GM12873 (cell line): ENCODE results near the gene TXNL4A.

Source experiments
- CTCF ChIP-seq: IDR thresholded peaks from 2 replicates; pipeline ENCODE4 v1.5.1; 2012; ENCODE audit warnings: low read depth, mild to moderate bottlenecking, moderate library complexity, low read length, control low read depth; ENCODE audit not compliant: insufficient read depth; ENCODE audit errors: missing control alignments

Gene TXNL4A

DNA sequence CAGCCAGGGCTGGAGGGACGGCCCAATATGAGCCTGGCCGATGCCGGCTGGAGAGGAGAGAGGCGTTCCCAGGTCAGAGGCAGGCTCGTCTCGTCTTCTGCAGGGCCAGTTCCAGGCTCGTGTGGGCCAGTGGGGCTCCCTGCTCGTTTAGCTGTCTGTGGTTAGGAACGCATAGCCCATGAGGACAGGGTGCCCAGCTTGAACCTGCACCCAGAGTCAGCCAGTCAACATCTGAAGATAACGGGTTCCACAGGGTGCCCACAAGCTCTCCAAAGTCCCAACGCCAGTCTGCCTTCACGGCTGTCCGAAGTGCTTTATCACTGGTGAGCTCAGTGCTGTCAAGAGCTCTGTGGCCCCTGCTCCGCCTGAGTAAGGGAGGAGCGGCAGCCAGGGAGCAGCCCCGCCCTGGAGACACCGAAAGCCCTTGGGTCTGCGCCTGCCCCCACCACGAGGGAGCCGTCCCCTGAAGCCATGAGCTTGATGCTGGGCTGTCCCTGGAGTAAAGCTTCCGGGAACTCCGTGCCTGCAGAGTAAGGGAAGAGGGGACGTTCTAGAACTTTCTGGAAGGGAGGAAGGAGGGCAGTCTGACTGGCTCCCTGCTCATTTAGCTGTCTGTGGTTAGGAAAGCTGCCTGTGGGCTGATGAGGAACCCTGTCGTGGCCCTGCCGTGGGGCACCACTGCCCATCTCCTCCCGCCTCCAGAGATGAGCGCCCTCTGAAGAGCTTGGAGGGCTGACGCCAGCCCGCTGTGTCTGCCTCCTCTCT is 26.7 kb downstream of the TXNL4A start:
- no peak for TF ChIP-seq CTCF

GRCh38 chr18:79960921-79961526 is 27.3 kb downstream of the TXNL4A start:
- TF ChIP-seq CTCF: no peak

- TF ChIP-seq CTCF: no peak
Observed at GRCh38 chr18:79958981-79959380, 29.4 kb downstream of the TXNL4A start.

DNA sequence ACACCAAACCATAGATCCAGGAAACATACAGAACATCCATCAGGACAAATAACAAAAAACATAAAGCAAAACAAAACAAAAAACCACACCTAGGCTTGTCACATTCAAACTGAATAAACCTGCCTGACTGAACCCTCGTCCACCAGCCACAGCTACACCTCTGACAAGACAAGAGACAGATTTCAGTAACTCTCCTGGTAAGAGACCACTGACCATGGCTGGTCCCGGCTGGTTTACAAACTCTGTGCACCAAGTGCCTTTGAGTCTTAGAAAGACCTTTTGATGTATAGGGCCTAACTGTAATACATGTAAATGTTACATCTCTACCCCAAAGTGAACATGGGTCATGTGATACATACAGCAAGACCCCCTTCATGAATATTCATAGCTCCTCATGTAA is 32.1 kb downstream of the TXNL4A start:
- no peak for TF ChIP-seq CTCF

- TF ChIP-seq CTCF: no peak
Observed at GRCh38 chr18:79955302-79956075, 32.9 kb downstream of the TXNL4A start.

DNA sequence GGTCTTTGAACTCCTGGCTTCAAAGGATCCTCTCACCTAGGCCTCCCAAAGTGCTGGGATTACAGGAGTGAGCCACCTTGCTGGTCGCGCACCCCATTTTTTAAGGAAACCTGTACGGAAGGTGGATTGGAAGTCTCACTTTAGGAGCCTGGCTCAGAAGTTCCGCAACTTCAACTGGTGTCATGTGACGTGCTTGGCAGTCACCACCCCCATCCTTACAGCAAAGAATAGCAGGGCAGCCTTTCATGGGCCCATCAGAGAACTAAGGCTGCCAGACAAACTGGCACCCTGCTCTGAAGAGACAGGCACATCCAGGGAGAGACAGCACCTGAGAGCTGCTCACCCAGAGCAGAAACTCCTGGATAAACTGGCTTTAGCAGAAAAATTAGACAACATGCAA is 33.6 kb downstream of the TXNL4A start:
- TF ChIP-seq CTCF: no peak
